GM23338 (cell line): Measurements from ENCODE around the gene SPIRE1. TPM values are rescaled to one million over a fixed set of nuclear protein-coding genes. Genes with fewer than 3 reads are reported as not detected.

Experiments
- ATAC-seq: fragments of 200-7000 bp; cut with Tn5 transposase; 3 replicates; pipeline ENCODE4 v1.9.1; 2020
- DNase-seq: peaks from one replicate; pipeline ENCODE4 v3.0.0-alpha.2; 2015; ENCODE audit warnings: low spot score
- H2AFZ ChIP-seq: fragments of 200-600 bp; sonication (generic); 2 replicates; pipeline ENCODE4 v1.8.0; 2016; ENCODE audit warnings: antibody characterized with exemption, mild to moderate bottlenecking, moderate library complexity
- H3F3A ChIP-seq: fragments of 200-600 bp; sonication (generic); replicated peaks from 2 replicates; pipeline ENCODE4 v1.8.0; 2017; ENCODE audit warnings: antibody characterized with exemption, mixed run types, low read depth
- H3K27ac ChIP-seq: fragments of 200-600 bp; sonication (generic); 2 replicates; pipeline ENCODE4 v1.6.1; 2016; ENCODE audit warnings: low read depth
- H3K27me3 ChIP-seq: fragments of 200-600 bp; sonication (generic); 2 replicates; pipeline ENCODE4 v1.8.0; 2016; ENCODE audit warnings: mild to moderate bottlenecking, mixed run types, moderate library complexity; ENCODE audit not compliant: insufficient read depth
- H3K36me3 ChIP-seq: fragments of 200-600 bp; sonication (generic); 2 replicates; pipeline ENCODE4 v1.8.0; 2016; ENCODE audit warnings: mild to moderate bottlenecking; ENCODE audit not compliant: insufficient read depth
- H3K4me1 ChIP-seq: fragments of 200-600 bp; sonication (generic); 2 replicates; pipeline ENCODE4 v1.8.0; 2016; ENCODE audit warnings: mild to moderate bottlenecking, moderate library complexity; ENCODE audit not compliant: insufficient read depth
- H3K4me2 ChIP-seq: fragments of 200-600 bp; sonication (generic); 2 replicates; pipeline ENCODE4 v1.7.1; 2017; ENCODE audit warnings: mixed run types
- H3K4me3 ChIP-seq: fragments of 200-600 bp; sonication (generic); 2 replicates; pipeline ENCODE4 v1.6.1; 2016; ENCODE audit warnings: mixed run types
- H3K79me2 ChIP-seq: fragments of 200-600 bp; sonication (generic); replicated peaks from 2 replicates; pipeline ENCODE4 v1.8.0; 2017; ENCODE audit warnings: mild to moderate bottlenecking; ENCODE audit not compliant: insufficient read depth
- H3K9me2 ChIP-seq: fragments of 200-600 bp; sonication (generic); 2 replicates; pipeline ENCODE4 v1.8.0; 2017; ENCODE audit not compliant: insufficient read depth
- H4K20me1 ChIP-seq: fragments of 200-600 bp; sonication (generic); replicated peaks from 2 replicates; pipeline ENCODE4 v1.8.0; 2017; ENCODE audit warnings: mild to moderate bottlenecking; ENCODE audit not compliant: insufficient read depth
- H3K27ac Mint-ChIP-seq: 2 replicates; pipeline ENCODE4 v1.8.0; 2020; ENCODE audit warnings: inconsistent platforms, mild to moderate bottlenecking, moderate library complexity, mixed read lengths
- H3K27me3 Mint-ChIP-seq: 3 replicates; pipeline ENCODE4 v1.8.0; 2022; ENCODE audit warnings: low read depth, mild to moderate bottlenecking, moderate library complexity, mixed read lengths, inconsistent platforms; ENCODE audit not compliant: insufficient read depth, poor library complexity
- H3K36me3 Mint-ChIP-seq: 3 replicates; pipeline ENCODE4 v1.8.0; 2021; ENCODE audit warnings: low read depth, mild to moderate bottlenecking, inconsistent platforms, moderate library complexity, mixed read lengths
- H3K4me1 Mint-ChIP-seq: 3 replicates; pipeline ENCODE4 v1.8.0; 2020; ENCODE audit warnings: mild to moderate bottlenecking, inconsistent platforms, mixed read lengths
- H3K4me3 Mint-ChIP-seq: 3 replicates; pipeline ENCODE4 v1.8.0; 2021; ENCODE audit warnings: moderate library complexity, mild to moderate bottlenecking, inconsistent platforms, mixed read lengths
- H3K9me3 Mint-ChIP-seq: 3 replicates; pipeline ENCODE4 v1.8.0; 2020; ENCODE audit warnings: moderate library complexity, mild to moderate bottlenecking, inconsistent platforms, mixed read lengths
- CREB1 ChIP-seq: fragments of 250-450 bp; sonication (Bioruptor Pico); IDR thresholded peaks from 2 replicates; pipeline ENCODE4 v1.5.0; 2020; ENCODE audit warnings: low read depth, mild to moderate bottlenecking, moderate library complexity
- CTCF ChIP-seq, 2 experiments: fragments of 200-600 bp in 1 of 2; sonication (generic) in 1 of 2; conservative IDR thresholded peaks; 2 replicates each; pipeline versions ENCODE4 v1.5.1 to v1.6.1; 2016 to 2017; ENCODE audit warnings: antibody characterized with exemption in 2 of 2, low read depth in 2 of 2, mild to moderate bottlenecking in 2 of 2, moderate library complexity in 1 of 2
- ETS1 ChIP-seq: IDR thresholded peaks from 2 replicates; pipeline ENCODE4 v1.6.1; 2016; ENCODE audit warnings: antibody characterized with exemption
- EZH2 ChIP-seq: fragments of 200-600 bp; sonication (generic); IDR thresholded peaks from one replicate; pipeline ENCODE4 v1.8.0; 2017; ENCODE audit warnings: antibody characterized with exemption, mild to moderate bottlenecking, low read depth; ENCODE audit not compliant: unreplicated experiment
- EZH2phosphoT487 ChIP-seq: fragments of 200-600 bp; sonication (generic); IDR thresholded peaks from one replicate; pipeline ENCODE4 v1.8.1; 2018; ENCODE audit warnings: antibody characterized with exemption; ENCODE audit not compliant: unreplicated experiment
- JUNB ChIP-seq: IDR thresholded peaks from one replicate; pipeline ENCODE4 v1.6.1; 2016; ENCODE audit warnings: antibody characterized with exemption; ENCODE audit not compliant: unreplicated experiment
- REST ChIP-seq: IDR thresholded peaks from one replicate; pipeline ENCODE4 v1.6.1; 2018; ENCODE audit warnings: antibody characterized with exemption; ENCODE audit not compliant: unreplicated experiment
- ZNF114 ChIP-seq: fragments of 250-450 bp; sonication (Bioruptor Pico); IDR thresholded peaks from 2 replicates; pipeline ENCODE4 v1.5.0; 2020; ENCODE audit warnings: mild to moderate bottlenecking, moderate library complexity
- polyA plus RNA-seq: library from polyadenylated mRNA; unstranded; fragments of >200 nt; fragmentation: Nextera tagmentation; extraction: Ambion mirVana; gene quantifications from 2 replicates; pipeline ENCODE4 v1.2.1, GENCODE V29; 2016
- total RNA-seq: library from RNA; depleted of rRNA; stranded (reverse); fragments of >200 nt; shearing (Covaris generic); gene quantifications from 2 replicates; pipeline ENCODE4 v1.2.3, GENCODE V29; 2014

The SPIRE1 gene
- total and polyA plus RNA-seq, 2 experiments from 2014 or later: 2.9 to 15.5 TPM

DNA sequence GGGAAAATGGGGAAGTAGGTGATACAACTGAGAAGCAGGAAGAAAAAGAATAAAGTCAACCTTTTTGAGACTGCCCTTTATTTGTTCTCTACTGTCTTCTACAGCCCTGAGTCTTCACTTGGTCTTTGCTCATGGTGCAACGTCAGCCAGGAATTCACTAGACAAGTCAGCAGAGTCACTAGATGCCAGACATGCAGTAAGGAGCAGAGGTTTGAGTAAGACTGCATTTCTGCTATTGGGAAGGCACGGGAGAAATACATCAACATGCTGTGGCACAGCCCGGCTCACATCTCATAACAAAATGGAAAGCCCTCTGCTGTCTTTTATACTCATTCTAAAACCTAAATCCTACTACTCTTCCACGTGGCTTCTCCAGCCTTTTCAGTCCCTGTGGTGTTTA is 183.0 kb downstream of the SPIRE1 start:
- Histone ChIP-seq H3K4me1 (peaks cover 3% of the 10 kb centered on the region; the same call in 1 of the 2 replicates), H3K9me2 (no peaks in the 10 kb centered on the region), H3F3A (0 out of 2 replicates have a peak, but pooled peaks cover 2% of the 10 kb centered on the region), H3K27me3 (no peaks in the 10 kb centered on the region), H3K27ac (no peak overlapping the region), H2AFZ (no peak overlapping the region), H3K79me2 (no peaks in the 10 kb centered on the region), H3K4me2 (no peak overlapping the region), H3K36me3 (no peaks in the 10 kb centered on the region), H4K20me1 (no peaks in the 10 kb centered on the region), H3K4me3 (no peak overlapping the region)
- Mint-ChIP-seq H3K27ac (no peak overlapping the region), H3K4me3 (no peak overlapping the region), H3K36me3 (peaks cover 4% of the 10 kb centered on the region; the same call in 1 of the 3 replicates), H3K4me1 (peaks cover 19% of the 10 kb centered on the region), H3K9me3 (no peaks in the 10 kb centered on the region), H3K27me3 (peaks cover 2% of the 10 kb centered on the region)
- no peak for ATAC-seq
- TF ChIP-seq REST: no peak
- TF ChIP-seq ZNF114 (CRISPR knock-in tag): no peak
- TF ChIP-seq JUNB: no peak
- no peak for TF ChIP-seq CREB1 (CRISPR knock-in tag)
- no peak for TF ChIP-seq ETS1
- no peak for TF ChIP-seq CTCF (conservative IDR thresholded peaks at IDR 0.05; ENCODE audit: low read depth in 2 of 2)
- TF ChIP-seq EZH2phosphoT487: no peak
- DNase-seq: no peak

GRCh38 chr18:12474146-12474545 is 183.8 kb downstream of the SPIRE1 start:
- H3K27me3 Mint-ChIP-seq: peaks cover 2% of the 10 kb centered on the region
- peaks cover 15% of the 10 kb centered on the region for H3K4me1 Mint-ChIP-seq
- no peak overlapping the region for H3K4me3 Mint-ChIP-seq
- H3K9me3 Mint-ChIP-seq: no peaks in the 10 kb centered on the region
- no peak for ATAC-seq
- DNase-seq: no peak
- no peak overlapping the region for H3K4me3 ChIP-seq
- no peaks in the 10 kb centered on the region for H3K9me2 ChIP-seq
- no peaks in the 10 kb centered on the region for H3K27me3 ChIP-seq
- TF ChIP-seq EZH2 (no peak), JUNB (no peak), ETS1 (no peak)
- H3F3A ChIP-seq: 0 out of 2 replicates have a peak, but pooled peaks cover 2% of the 10 kb centered on the region
- H3K79me2 ChIP-seq: no peaks in the 10 kb centered on the region
- H4K20me1 ChIP-seq: no peaks in the 10 kb centered on the region
- peaks cover 4% of the 10 kb centered on the region; the same call in 1 of the 3 replicates for H3K36me3 Mint-ChIP-seq
- H3K27ac Mint-ChIP-seq: no peak overlapping the region
- no peak overlapping the region for H3K27ac ChIP-seq
- no peaks in the 10 kb centered on the region for H3K36me3 ChIP-seq
- no peak overlapping the region for H2AFZ ChIP-seq
- no peaks in the 10 kb centered on the region for H3K4me1 ChIP-seq
- no peak overlapping the region for H3K4me2 ChIP-seq
